KG1 (cell line): ENCODE measurements around the gene GDI2.

Source experiments
- DNase-seq: peaks from one replicate; lab custom pipeline; 2025; lab: John Stamatoyannopoulos, UW

GDI2 gene

GRCh38 chr10:5741276-5741675, 72.0 kb downstream of the GDI2 start:
- no peak for DNase-seq

- no peak for DNase-seq
Observed at GRCh38 chr10:5738427-5738826, 74.8 kb downstream of the GDI2 start.

GRCh38 chr10:5737352-5737751, 75.9 kb downstream of the GDI2 start:
- no peak for DNase-seq

GRCh38 chr10:5736591-5736990, 76.6 kb downstream of the GDI2 start:
- no peak for DNase-seq

GRCh38 chr10:5735119-5735518, 78.1 kb downstream of the GDI2 start:
- DNase-seq, result no peak

GRCh38 chr10:5732141-5732540, 81.1 kb downstream of the GDI2 start:
- no peak for DNase-seq

- no peak for DNase-seq
Observed at GRCh38 chr10:5731559-5731958, 81.7 kb downstream of the GDI2 start.

GRCh38 chr10:5730766-5731165, 82.5 kb downstream of the GDI2 start:
- DNase-seq, result no peak

GRCh38 chr10:5723692-5724091, 89.5 kb downstream of the GDI2 start:
- no peak for DNase-seq

- DNase-seq, result no peak
Observed at GRCh38 chr10:5720182-5720581, 93.1 kb downstream of the GDI2 start.

GRCh38 chr10:5719546-5719945, 93.7 kb downstream of the GDI2 start:
- DNase-seq, result no peak
